ENCODE measurements around the gene GNB4. TPM values are rescaled to one million over a fixed set of nuclear protein-coding genes. Genes with fewer than 3 reads are reported as not detected.

Gene GNB4
- total and polyA plus RNA-seq, 9 of the 15 experiments (the other 6 are each of a cell fraction or from before 2014, with no cell fraction given) = 6.8 to 36.7 (median 21.4) TPM

- TF ChIP-seq, protein P1, sequence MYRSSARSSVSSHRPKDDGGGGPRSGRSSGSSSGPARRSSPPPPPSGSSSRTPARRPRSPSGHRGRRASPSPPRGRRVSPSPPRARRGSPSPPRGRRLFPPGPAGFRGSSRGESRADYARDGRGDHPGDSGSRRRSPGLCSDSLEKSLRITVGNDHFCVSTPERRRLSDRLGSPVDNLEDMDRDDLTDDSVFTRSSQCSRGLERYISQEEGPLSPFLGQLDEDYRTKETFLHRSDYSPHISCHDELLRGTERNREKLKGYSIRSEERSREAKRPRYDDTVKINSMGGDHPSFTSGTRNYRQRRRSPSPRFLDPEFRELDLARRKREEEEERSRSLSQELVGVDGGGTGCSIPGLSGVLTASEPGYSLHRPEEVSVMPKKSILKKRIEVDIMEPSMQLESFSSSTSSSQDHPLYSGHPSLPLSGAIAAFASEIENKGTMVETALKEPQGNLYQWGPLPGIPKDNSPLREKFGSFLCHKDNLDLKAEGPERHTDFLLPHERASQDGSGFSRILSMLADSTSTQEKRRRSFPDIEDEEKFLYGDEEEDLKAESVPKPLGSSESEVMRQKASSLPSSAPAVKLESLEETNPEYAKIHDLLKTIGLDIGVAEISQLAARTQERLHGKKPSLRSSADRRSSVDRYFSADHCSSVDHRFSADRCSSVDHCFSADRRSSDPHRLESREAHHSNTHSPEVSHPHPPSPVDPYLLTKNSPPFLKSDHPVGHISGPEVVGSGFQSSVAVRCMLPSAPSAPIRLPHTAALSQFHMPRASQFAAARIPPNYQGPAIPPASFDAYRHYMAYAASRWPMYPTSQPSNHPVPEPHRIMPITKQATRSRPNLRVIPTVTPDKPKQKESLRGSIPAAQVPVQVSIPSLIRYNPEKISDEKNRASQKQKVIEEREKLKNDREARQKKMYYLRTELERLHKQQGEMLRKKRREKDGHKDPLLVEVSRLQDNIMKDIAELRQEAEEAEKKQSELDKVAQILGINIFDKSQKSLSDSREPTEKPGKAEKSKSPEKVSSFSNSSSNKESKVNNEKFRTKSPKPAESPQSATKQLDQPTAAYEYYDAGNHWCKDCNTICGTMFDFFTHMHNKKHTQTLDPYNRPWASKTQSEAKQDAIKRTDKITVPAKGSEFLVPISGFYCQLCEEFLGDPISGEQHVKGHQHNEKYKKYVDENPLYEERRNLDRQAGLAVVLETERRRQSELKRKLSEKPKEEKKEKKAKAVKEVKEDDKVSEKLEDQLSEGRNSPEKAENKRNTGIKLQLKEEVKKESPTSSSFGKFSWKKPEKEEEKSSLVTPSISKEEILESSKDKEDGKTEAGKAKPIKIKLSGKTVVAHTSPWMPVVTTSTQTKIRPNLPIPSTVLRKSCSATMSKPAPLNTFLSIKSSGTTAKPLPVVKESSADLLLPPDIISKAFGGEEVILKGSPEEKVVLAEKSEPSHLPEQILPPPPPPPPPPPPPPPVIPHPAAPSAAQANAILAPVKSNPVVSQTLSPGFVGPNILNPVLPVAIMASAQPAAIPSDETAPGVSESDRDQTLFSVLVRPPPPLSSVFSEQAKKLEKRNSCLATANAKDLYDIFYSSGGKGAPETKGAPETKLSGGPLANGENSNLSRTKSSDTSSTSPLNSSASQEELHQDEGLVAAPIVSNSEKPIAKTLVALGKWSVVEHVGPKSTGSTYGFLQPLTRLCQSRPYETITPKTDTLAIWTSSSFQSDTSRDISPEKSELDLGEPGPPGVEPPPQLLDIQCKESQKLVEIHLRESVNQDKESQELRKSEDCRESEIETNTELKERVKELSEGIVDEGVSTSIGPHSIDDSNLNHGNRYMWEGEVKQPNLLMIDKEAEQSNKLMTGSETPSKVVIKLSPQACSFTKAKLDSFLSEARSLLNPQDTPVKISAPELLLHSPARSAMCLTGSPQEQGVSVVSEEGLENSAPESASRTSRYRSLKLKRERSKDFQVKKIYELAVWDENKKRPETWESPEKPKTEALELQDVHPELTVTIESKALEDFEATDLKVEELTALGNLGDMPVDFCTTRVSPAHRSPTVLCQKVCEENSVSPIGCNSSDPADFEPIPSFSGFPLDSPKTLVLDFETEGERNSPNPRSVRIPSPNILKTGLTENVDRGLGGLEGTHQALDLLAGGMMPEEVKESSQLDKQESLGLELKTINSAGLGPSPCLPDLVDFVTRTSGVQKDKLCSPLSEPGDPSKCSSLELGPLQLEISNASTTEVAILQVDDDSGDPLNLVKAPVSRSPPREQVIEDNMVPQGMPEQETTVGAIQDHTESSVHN (IDR thresholded peaks at IDR 0.05; ENCODE audit: borderline replicate concordance in 1 of 2, low read depth in 1 of 2) = no peak
- TF ChIP-seq RHOXF2B (CRISPR knock-in tag; conservative IDR thresholded peaks at IDR 0.05) (no peak), TFAP4 (CRISPR knock-in tag; IDR thresholded peaks at IDR 0.05; ENCODE audit: borderline replicate concordance) (peak; percentile 96), SUPT5H (IDR thresholded peaks at IDR 0.05) (peak; percentile 78), ZNF695 (CRISPR knock-in tag; IDR thresholded peaks at IDR 0.05) (no peak), KLF13 (tag; IDR thresholded peaks at IDR 0.05; ENCODE audit: borderline replicate concordance, low read depth) (peak; percentile 41; the same call in 1 of the 2 replicates), ETV1 (tag; conservative IDR thresholded peaks at IDR 0.05; ENCODE audit: low read depth) (peak; percentile 89), ZBTB1 (CRISPR knock-in tag; IDR thresholded peaks at IDR 0.05; ENCODE audit: borderline replicate concordance, low read depth) (peak; percentile 31; the same call in 1 of the 2 replicates), ATF7 (IDR thresholded peaks at IDR 0.05) (peak; percentile 68; the same call in 1 of the 2 replicates), ZNF561 (CRISPR knock-in tag; conservative IDR thresholded peaks at IDR 0.05) (no peak), HDAC8 (tag; IDR thresholded peaks at IDR 0.05) (no peak), EGR1 (conservative IDR thresholded peaks at IDR 0.05) (peak; percentile 83), ZNF232 (CRISPR knock-in tag; IDR thresholded peaks at IDR 0.05) (0 out of 2 replicates have a peak, but pooled peaks have one; percentile 50), ARNT (IDR thresholded peaks at IDR 0.05) (no peak)
- TF ChIP-seq, protein P2, sequence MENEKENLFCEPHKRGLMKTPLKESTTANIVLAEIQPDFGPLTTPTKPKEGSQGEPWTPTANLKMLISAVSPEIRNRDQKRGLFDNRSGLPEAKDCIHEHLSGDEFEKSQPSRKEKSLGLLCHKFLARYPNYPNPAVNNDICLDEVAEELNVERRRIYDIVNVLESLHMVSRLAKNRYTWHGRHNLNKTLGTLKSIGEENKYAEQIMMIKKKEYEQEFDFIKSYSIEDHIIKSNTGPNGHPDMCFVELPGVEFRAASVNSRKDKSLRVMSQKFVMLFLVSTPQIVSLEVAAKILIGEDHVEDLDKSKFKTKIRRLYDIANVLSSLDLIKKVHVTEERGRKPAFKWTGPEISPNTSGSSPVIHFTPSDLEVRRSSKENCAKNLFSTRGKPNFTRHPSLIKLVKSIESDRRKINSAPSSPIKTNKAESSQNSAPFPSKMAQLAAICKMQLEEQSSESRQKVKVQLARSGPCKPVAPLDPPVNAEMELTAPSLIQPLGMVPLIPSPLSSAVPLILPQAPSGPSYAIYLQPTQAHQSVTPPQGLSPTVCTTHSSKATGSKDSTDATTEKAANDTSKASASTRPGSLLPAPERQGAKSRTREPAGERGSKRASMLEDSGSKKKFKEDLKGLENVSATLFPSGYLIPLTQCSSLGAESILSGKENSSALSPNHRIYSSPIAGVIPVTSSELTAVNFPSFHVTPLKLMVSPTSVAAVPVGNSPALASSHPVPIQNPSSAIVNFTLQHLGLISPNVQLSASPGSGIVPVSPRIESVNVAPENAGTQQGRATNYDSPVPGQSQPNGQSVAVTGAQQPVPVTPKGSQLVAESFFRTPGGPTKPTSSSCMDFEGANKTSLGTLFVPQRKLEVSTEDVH (IDR thresholded peaks at IDR 0.05; ENCODE audit: low read depth, partially characterized antibody) = peak; percentile 76
These were observed 103.7 kb downstream of the GNB4 start, which contains the start of gene MFN1 (continued) for GRCh38 chr3:179347345-179348194.

All from K562 (cell line).